ENCODE results near the gene GRIN3B.
"Not testable (repeated sequence)": the region's sequence is repeated elsewhere in the genome, so short reads cannot be mapped to it uniquely, and the experiment has no call there.

GRIN3B gene

GRCh38 chr19:1019616-1019961 lies 19.4 kb downstream of the GRIN3B start:
- DNase-seq (ENCODE audit: low read depth, low spot score) = no peak

DNA sequence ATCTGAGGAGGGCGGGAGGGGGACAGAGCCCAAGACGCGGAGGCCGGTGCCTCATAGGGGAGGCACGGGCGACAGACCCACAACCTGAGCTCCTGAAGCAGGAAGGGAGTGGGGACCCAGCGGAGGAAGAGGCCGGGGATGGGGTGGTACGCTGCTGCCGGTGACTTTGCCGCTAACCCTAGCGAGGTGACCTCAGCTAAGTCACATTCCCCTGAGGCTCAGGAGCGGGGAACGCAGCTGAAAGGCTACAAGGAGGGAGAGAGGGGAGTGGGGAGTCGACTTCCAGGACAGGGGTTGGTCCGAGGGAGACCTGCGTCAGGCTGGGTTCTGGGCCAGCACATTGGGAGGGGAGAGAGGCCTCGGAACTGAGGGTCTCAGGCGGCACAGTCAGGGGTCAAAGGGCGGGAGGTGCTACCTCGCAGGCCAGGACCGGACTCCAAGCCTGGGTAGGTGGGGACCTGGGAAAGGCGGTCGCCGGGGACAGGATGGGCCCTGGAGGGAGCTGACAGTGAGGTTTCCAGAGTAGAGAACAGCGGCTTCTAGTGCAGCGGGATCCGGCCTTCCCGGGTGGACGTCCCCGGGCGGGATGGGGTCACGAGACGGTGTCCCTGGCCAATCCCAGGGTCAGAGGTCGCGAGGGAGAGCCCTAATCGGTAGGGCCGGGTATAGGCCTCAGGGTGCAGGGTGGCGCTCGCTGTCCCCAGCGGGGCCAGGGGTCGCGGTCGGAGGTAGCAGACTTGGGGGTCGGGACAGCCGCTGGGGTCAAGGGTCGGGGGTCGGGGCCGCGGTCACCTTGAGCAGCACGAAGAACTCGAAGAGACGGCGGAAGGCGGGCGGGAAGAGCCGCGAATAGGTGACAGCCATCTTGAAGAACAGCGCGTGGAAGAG lies 20.0 kb downstream of the GRIN3B start:
- DNase-seq (ENCODE audit: low read depth, low spot score) = no peak

DNA sequence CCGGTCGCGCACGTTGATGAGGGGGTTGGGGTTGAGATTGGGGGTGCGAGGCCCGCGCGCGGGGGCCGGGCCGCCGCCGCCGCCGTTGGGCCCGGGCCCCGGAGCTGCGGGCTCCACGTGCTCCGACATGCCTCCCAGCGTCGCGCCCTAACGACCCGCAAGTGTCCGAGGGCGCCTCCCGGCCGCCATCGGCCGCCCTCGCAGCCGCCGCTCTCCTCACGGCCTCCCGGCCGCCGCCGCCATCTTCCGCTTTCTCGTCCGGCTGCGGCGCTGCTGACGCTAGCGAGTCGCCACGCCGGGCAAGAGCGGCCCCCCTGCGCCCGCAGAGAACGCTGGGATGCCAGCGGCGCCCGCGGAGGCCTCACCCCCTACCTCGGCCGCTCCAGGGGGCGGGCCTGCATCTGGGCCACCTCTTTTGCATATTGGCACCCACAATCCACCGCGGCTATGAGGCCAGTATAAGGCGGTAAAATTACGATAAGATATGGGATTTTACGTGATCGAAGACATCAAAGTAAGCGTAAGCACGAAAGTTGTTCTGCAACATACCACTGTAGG lies 20.7 kb downstream of the GRIN3B start, which contains the start of gene TMEM259:
Gene TMEM259 (minus strand): TSS at position 256 of the 558 bp plus-strand sequence. CDS start 127 bp downstream, at position 129.
- DNase-seq (ENCODE audit: low read depth, low spot score) = peak; percentile 92

GRCh38 chr19:1023883-1024188 lies 23.6 kb downstream of the GRIN3B start:
- DNase-seq (ENCODE audit: low read depth, low spot score) = not testable (repeated sequence)

DNA sequence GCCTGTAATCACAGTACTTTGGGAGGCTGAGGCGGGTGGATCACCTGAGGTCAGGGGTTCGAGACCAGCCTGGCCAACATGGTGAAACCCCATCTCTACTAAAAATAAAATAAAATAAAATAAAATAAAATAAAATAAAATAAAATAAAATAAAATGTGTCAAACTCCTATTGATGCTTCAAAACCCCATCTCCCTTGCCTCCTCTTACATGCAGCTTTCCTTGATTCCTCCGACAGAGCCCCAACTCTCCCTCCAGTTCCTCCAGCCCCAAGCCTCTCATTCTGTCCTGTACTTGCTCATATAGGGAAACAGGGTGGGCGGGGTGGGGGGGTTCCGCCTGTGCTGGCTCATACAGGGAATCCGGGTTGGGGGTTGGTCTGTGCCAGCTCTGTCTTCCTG lies 24.9 kb downstream of the GRIN3B start:
- DNase-seq (ENCODE audit: low read depth, low spot score) = not testable (repeated sequence)

DNA sequence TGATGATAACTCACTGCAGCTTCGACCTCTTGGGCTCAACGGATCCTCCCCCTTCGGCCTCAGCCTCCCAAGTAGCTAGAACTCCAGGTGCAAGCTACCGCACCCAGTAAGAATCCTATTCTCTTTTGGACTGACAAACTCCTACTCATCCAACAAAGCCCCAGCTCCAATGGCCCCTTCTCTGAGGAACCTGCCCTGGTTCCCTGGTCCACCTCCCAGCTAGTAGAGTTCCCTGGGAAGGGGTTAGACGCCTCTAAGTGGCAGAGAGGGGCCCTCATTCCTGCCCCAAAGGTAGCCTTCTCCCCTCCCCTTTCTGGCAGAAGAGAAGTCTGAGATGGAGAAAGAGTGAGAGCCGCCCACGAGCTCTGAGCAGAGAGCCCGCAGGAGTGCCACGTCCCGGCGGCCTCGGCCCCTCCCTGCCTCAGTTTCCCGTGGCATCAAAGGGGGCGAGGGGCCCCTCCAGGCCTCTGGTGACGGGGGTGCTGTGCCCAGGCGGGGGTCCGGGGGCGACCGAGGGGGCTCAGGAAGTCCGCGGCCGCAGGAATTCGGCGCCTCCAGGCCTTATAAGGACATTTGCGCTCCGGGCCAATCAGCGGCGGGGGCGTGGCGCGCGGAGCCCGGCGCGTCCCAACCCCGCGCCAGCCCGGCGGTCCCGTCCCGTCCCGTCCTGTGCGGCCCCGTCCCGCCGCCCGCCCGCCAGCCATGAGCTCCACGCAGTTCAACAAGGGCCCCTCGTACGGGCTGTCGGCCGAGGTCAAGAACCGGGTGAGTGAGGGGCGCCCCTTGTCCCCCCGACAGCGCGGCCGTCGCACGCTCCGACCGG lies 26.0 kb downstream of the GRIN3B start, which contains the start of gene CNN2:
Gene CNN2 (plus strand): TSS at position 649 of the 823 bp plus-strand sequence. CDS start 54 bp downstream, at position 703.
- no peak for DNase-seq (ENCODE audit: low read depth, low spot score)

GRCh38 chr19:1026783-1027649 lies 26.8 kb downstream of the GRIN3B start:
- no peak for DNase-seq (ENCODE audit: low read depth, low spot score)

GRCh38 chr19:1027650-1028061 lies 27.4 kb downstream of the GRIN3B start:
- no peak for DNase-seq (ENCODE audit: low read depth, low spot score)

DNA sequence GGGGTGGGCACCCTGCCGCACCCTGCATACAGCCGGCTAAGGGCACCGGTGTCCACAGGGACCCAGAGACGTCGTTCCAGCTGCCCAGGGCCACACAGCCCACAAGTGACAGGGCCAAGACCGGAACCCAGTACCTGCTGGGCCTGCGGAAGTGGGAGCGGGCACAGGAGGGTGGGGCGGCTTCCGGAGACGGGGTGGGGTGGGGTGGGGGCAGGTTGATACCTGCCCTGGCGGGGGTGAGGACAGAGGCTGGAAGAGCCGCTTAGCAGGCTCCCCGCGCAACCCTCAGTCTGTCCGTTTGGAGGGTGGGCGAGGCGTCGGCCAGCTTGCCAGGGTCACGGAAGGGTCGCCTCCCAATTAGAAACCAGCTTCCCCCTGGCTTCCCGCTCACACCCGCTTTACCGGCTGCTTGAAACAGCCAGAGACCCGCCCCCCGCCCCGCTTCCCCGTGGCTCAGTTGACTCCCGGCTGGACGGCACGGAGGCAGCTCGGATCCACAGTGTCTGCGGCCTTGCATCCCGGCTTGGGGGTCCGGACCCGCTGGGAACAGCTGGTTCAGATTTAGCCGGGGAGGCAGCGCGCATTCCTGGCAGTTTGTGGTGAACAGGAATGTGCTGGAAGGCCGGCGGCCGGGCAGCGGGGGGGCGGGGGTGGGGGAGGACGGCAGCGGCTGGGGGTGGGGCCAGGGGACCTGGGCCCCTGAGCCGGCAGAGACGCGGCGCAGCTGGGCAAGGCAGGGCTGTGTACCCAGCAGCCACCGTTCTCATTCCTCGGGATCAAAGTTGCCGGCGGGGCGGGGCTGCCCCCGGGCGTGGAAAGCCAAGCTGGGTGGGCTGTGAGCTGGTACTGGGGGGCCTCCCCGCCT lies 28.1 kb downstream of the GRIN3B start:
- no peak for DNase-seq (ENCODE audit: low read depth, low spot score)

DNA sequence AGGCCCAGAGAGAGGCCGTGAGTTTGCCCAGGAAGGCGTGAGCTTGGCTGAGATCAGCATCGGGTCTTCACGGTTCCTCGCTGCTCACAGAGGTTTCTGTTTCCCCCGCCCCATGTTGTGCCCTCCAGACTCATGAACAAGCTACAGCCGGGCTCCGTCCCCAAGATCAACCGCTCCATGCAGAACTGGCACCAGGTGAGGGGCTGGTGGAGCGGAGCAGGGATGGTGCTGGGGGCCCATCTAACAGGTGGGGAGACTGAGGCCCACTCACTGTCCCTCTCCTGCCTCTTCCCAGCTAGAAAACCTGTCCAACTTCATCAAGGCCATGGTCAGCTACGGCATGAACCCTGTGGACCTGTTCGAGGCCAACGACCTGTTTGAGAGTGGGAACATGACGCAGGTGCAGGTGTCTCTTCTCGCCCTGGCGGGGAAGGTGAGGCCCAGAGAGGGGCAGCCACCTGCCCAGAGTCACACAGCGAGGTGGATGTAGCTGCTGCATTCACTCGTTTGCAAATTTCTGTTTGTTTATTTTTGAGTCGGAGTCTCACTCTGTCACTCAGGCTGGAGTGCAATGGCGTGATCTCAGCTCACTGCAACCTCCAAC lies 32.1 kb downstream of the GRIN3B start:
- no peak for DNase-seq (ENCODE audit: low read depth, low spot score)

DNA sequence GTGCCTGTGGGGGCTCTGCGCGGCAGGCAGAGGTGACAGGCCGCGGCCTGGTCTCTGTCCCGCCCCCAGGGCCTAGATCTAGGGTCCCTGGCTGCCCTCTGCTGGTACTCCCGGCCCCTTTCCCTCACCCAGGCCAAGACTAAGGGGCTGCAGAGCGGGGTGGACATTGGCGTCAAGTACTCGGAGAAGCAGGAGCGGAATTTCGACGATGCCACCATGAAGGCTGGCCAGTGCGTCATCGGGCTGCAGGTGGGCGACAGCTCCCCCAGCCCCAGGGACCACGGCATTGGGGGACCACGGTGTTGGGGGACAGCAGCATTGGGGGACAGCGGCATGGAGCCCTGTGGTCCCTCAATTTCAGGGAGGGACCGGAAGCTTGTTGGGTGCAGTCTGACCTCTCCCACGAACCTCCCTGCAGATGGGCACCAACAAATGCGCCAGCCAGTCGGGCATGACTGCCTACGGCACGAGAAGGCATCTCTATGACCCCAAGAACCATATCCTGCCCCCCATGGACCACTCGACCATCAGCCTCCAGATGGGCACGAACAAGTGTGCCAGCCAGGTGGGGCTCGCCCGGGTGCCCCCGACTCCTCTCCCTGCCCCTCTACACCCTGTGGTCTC lies 35.9 kb downstream of the GRIN3B start:
- no peak for DNase-seq (ENCODE audit: low read depth, low spot score)

DNA sequence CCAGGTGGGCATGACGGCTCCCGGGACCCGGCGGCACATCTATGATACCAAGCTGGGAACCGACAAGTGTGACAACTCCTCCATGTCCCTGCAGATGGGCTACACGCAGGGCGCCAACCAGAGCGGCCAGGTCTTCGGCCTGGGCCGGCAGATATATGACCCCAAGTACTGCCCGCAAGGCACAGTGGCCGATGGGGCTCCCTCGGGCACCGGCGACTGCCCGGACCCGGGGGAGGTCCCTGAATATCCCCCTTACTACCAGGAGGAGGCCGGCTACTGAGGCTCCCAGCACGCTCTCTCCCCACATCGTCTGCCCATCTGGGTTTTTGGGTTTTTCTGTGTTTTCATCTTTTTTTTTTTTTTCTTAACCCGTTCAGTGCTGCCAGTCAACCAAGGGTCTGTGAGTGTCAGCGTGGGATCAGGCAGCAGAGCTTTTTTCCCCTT lies 37.4 kb downstream of the GRIN3B start:
- DNase-seq (ENCODE audit: low read depth, low spot score) = no peak

DNA sequence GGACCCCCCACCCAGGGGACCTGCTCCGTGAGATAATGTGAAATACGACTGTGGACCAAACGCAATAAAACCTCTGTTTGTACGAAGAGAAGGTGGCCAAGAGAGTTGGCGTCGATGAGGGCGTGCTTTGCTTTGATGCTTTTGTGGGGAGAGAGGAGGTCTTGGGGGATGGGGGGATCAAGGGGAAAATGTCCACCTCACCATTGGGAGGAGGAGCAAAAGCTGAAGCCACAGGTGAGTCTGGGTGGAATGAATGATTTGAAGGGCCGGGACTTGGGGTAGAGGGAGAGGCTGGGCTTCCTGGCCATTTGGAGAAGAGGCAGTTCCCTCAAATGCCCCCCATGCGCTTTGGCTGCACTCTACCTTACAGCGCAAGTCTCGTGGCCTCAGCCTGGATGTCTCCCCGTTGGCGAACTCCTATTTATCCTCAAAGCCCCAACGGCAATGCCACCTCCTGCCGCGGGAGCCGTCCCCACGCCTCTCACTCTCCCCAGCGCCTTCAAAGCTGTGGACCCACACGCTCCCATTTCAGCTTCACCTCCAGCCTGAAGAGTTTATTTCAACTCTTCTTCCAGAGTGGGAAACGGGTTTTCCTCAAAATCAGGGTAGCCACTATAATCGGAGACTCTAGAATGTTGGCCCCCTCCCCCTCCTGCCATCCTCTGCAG lies 38.9 kb downstream of the GRIN3B start:
- no peak for DNase-seq (ENCODE audit: low read depth, low spot score)

DNA sequence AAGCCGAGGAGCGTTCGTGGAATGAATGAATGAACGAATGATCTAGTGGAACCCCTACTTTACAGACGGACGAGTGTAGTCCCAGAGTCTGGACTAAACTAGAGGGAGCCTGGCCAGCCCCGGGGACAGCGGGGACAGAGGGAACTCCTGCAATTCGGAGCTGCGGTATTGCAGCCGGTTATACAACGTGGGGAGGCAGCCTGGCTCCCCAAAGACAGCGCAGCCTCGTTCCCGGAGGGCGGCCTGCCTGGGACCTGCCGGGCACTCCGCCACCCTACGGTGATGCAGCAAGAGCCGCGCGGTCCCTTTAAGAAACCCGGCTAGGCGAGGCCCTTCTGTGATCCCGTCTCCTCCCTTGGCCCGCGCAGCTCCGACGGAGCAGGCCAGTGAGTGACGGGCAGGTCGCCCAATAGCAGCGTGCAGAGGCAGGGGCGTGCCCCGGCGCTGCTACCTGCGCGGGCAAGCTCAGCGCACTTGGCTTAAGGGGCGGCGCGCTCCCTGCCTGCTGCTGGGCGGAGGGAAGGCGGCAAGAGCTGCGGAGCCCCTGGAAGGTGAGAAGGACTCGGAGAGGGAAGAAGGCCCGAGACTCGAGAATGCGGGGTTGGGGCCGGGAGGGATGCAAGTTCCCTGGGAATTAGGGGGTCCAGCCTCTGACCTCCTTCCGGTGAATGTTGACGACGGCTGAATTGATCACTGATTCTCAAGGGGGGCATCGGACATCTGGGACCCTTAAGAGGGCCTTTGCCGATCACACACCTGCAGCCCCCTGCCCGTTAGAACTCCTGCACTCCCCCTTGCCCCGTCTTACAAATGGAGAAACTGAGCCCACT lies 39.6 kb downstream of the GRIN3B start, which contains the start of gene ABCA7:
Gene ABCA7 (plus strand): TSS at position 462 of the 830 bp plus-strand sequence. CDS start 1,255 bp downstream, outside the sequence.
- peak; percentile 98 for DNase-seq (ENCODE audit: low read depth, low spot score)

DNA sequence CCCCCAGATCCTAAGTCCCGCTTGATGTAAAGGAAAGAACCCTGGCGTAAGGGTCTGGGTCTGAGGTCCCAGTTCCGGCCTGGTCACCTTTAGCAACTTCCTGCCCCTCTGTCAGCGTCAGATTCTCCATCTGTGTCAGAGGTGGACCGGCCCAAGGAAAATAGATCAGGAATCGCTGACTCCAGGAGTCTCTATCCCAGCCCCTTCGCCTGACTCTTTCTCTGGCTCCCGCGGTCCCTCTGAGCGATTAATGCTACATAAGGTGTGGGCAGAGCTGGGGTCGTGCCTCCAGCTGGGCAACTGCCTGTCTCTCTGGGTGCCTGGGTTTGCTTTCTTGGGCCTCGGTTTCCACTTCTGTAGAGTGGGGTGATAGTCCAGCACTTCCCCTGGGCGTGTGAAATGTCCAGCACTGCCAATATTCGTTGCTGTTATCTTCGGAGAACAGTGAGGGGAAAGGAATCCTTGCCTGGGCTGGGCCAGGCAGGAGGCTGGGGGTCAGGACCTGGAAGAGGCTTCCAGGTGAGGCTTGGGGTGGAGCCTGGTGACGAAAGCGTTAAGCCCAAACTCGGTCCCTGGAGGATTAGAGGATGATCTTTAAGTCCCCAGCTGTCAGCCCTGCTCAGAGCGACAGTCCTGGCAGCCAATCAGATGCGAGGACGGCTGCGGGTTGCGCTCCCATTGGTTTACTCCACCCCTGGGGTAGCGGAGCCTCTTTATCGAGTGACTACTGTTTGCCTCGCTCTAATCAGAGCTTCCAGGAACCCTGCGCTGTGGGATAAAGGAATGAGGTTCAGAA lies 40.5 kb downstream of the GRIN3B start:
- peak; percentile 72 for DNase-seq (ENCODE audit: low read depth, low spot score)

- no peak for DNase-seq (ENCODE audit: low read depth, low spot score)
These were observed 41.1 kb downstream of the GRIN3B start for GRCh38 chr19:1041272-1041834.

Measured in activated naive CD8-positive, alpha-beta T cell treated with anti-CD3 and anti-CD28 coated beads, Interleukin-2, amount 50 U/mL, for 16 hours (primary cell).